ENCODE results near the gene CTXN3.
"Not testable (repeated sequence)": the region's sequence is repeated elsewhere in the genome, so short reads cannot be mapped to it uniquely, and the experiment has no call there.

Gene CTXN3

DNA sequence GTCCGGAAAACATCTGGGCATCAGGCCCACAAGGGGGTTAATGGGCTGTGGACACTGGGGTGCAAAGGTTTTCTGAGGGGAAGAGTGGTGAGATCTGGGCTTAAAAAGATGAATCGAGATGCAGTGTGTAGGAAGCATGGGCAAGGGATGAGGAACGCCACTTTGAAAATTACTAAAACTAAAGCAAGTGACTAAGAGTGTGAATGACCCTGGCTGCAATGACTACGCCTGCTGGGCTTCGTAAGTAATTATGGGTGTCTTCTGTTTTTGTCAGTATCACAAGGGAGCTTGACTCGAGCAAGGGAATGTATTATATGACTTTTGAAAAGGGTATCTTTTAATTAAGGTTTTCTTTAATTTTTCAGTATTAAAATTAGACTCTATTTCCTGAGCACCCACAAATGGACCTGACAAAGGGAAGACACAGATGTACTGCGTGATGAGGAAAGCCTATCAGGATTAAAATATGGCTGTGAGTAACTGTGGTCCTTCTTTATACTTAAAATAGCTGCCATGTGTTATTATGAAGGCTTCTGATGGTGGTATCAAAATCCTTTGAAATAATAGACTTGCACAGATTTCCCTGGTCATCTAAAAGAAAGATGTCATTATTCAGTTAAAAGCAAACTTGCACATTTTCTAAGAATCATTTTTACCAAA, 4.2 kb downstream of the CTXN3 start:
- no peak for DNase-seq

DNA sequence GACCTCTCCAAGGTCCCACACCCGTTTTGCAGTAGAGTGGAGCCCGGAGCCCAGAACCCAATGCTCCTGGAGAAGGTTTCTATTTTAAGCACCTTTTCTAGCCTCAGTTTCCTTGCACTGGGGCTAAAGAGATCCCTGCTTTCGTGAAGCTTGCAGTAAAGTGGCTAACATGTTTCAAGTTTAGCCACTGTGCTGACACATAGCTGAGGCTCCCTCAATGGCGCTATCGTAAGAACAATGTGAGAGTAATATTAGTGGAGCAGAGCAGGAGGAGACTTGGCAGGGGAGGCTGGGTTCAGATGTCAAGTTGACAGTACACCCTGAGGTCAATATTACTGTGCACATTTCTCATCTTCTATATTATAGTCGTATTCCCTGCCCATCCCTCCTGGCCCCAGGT, 7.9 kb downstream of the CTXN3 start:
- no peak for DNase-seq

DNA sequence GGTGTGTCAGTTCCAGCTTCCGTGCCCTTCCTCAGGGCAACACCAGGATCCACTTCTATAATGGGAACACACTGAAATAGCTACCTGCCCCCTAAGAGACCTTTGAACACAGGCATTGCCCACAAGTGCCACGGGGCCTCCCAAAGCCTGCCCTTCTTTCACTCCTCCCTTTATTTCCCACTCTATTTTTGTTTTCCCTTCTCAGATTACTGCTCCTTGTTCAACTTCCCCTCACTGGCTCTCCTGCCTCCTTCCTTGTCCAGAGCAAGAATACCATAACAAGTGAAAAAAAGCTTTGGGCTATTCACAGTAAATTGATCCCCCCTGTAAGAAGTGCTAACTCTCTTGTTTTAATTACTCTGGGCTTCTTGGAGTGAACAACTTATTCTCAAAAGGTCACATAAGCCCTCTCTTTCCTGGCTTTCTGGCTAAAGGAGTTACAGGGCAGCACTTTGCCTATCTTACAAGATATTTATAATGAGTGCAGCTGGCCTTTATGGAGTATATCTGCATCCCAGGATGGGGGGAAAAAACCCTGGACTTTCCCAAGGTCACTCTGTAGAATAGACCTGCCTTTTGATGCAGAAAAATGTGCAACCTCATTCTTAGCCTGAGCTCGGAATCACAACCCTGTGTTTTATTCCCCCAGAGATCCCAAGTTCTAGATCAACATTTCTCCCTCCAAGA, 11.3 kb downstream of the CTXN3 start:
- no peak for DNase-seq

DNA sequence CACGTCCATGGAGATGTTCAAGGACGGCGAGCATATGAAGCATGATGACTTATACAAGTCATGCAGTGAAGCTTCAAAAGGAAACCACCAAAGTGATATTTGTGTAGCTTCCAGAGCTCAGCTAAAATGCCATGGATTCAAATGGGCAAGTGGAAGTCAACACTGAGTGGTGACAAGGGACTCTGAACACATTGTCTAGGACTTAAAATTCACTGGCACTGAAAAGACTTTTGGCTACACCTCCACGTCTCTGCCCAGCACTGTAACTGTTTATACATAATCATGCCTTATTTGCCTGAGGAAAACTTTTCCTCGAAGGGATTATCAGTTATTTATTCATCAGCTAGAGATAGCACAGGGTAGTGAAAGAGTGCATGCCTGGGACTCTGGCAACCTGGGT, 15.2 kb downstream of the CTXN3 start:
- DNase-seq: no peak

DNA sequence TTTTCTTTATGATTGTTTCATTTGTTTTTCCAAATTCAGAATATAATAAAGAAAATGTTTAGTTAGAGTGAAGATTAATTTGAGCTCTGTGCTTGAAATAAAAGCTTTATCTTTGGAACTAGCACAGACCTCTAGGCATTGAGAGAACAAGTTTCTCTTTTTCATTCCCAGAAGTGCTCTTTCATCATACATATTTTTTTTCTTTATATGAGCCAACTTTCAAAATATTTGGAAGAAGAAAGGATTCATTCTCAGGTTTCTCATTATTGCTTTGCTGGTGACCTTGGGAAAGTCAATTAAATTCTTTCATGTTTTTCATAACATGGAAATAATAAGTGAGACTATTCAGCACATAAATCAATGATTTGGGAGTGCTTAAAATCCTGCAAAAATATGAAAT, 16.8 kb downstream of the CTXN3 start:
- DNase-seq: no peak

DNA sequence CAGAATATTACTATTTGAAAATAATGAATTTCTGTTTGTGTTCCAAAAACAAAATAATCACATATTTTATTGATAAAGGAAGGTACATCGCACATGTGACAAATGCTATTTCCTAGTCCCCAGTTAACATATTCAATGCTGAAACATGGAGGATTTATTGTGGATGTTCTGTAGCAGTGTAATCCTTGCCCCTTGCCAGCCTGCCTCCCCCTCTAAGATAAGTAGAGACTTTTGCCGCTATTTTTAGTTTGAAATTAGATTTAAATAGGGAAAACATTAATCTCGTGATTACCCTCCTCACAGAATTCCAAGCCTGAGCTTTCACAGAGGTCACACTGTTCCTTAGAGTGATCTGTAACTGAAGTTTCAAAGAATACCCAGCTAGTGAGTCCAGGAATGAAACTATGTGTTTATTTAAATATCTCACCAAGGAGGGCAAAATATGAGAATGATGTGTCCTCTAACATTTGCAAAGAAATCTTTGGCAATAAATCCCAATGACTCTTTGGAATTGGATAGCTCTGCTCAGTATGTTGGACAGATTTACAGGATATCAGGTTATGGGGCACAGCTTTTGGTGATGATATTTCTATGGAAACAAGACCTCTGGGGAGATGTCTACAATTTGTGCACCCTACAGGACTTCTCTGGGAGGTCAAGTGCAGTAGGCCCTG, 17.3 kb downstream of the CTXN3 start:
- DNase-seq: no peak

DNA sequence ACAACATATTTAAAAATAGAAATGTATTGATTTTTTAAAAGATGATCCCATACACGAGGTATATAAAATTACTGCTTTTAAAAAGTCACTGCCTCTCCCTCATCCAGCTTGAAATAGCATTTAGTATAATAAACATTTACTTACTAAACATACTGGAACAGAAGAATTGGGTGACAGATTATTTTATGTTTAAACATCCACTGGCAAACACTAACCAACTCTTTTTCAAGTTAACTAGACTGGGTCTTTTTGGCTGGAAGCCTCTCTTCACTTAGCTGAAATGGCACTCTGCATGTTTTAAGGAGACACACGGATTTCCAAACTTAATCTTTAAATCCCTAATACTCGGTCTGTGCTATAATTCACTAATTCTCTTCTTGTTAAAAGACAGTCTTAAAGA, 19.0 kb downstream of the CTXN3 start:
- no peak for DNase-seq

DNA sequence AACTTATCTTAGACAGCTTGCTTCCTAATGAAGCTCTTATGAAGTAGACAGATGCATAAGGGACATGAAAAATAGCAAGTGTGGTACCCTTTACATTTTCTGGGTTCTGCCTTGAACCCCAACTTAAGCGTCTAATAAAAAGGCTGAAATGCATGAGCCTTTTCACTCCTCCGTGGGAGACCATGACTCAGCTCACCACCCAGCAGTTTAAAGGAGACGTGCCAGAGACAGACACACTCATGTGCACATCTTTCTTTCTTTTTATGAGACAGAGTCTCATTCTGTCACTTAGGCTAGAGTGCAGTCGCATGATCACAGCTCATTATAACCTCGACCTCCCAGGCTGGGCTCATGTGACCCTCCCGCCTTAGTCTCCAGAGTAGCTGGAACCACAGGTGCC, 22.3 kb downstream of the CTXN3 start:
- DNase-seq: no peak

DNA sequence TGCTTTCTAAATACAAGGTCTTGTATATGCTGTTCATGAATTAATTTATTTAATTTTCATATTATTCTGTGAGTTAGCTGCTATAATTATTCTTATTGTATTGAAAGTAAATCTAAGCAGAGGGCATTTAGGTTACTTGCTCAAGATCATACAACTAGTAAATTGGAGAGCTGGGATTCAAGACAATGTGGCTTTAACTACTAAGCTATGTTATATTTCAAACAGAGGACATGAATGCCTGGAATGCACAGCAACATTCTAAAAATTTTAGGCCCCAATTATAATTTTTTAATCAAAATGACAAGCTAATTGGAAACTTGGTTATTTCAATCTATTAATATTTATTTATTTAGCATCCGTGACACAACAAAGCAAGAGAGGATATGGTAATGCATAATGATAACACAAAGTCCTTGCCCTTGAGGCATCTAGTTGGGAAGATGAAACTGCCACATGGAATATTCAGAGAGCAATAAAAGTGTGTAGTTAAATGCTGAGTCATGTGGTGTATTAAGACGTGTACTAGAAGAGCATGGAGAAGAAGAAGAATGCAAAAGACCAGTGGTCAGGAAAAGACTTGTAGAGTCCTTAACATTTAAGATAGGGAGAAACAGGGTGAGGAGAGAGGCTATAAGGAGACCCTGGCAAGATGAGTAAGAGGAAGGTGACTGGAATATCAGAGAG, 24.4 kb downstream of the CTXN3 start:
- DNase-seq: no peak

DNA sequence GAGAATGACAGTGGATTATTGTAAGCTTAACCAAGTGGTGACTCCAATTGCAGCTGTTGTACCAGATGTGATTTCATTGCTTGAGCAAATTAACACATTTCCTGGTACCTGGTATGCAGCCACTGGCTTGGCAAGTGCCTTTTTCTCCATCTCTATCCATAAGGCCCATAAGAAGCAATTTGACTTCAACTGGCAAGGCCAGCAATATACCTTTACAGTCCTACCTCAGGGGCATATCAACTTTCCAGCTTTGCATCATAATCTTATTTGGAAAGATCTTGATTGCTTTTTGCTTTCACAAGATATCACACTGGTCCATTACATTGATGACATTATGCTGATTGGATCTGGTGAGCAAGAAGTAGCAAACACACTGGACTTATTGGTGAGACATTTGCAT, 28.1 kb downstream of the CTXN3 start:
- not testable (repeated sequence) for DNase-seq

DNA sequence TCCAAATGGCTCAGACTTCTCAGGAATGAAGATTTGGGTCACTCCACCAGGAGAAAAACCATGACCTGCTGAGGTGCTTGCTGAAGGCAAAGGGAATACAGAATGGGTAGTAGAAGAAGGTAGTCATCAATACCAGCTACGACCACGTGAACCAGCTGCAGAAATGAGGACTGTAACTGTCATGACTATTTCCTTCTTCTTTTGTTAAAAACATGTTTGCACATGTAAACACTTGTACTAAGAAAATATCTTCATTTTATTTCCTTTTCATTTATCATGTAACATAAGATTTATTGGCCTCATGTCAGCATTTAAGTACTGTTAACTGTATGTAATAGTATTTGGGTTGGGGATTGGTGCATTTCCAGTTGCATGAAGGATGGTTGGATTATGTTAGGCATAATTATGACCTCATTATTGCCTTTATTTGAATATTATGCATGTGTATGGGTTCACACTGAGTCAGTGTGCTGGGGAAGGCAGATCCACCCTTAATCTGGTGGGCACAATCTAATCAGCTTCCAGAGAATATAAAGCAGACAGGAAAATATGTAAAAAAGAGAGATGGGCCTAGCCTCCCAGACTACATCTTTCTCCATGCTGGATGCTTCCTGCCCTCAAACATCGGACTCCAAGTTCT, 30.9 kb downstream of the CTXN3 start:
- DNase-seq: not testable (repeated sequence)

DNA sequence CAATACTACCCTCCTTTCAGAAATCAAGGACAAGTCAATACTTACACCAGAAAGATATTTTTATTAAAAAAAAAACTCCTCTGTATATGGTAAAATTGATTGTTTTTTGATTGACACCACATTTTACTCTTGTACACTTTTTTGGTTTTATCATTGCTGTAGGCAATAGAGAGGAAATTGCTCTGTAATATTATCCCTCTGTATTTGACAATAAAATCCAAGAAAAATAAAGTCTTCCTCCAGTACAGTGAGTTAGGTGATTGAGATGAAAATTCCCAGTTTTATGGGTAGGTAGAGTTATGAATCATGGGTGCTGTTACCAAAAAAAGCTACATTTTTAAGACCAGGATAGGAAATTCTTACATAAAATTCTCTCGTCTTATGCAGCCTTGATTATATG, 31.7 kb downstream of the CTXN3 start:
- no peak for DNase-seq

DNA sequence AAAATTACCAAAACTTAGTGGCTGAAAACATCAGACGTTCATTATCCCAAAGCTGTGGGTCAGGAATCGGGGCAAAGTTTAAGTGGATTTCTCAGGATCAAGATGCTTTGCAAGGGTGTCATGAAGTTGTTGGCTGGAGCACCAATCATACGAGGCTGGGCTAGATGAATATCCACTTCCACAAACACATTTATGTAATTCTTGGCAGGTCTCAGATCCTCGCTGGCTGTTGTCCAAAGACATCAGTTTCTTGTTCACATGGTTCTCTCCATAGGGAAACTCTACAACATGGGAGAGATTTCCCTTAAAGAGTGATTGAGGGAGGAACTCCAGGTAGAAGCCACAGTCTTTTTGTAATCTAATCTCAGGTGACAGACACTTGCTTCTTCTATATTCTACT, 34.1 kb downstream of the CTXN3 start:
- no peak for DNase-seq

DNA sequence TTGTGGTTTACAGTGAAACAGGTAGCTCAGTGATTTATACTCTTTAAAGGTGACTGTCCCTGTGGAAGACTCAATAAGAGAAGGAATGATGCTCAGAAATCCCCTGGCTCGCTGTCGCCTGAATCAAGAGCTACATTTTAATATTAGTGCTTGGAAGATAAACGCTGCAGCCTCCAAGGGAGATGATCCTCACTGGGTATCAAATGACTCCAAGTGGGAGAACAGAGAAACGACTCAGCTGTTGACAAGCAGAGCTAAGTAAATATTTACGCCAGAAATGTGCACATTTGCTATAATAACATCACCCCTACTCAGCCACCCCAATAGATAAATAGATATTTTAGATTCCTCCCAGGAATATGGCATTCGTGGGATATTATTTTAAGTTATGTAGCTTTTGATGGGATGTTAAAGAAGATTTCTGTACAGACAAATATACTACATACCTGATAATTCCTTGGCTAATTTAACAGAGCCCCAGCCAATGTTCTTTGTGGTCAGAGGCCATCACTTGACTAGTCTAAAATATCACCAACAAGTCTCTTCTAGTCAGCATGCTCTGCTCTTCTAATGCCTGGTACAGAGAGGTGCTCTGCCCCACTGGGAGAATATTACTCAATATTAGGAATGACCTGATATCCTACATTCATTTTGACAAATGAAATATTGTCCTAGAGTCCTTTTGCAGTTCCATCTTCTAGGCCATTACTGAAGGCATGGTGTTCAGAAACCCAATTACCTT, 36.0 kb downstream of the CTXN3 start:
- DNase-seq: no peak

DNA sequence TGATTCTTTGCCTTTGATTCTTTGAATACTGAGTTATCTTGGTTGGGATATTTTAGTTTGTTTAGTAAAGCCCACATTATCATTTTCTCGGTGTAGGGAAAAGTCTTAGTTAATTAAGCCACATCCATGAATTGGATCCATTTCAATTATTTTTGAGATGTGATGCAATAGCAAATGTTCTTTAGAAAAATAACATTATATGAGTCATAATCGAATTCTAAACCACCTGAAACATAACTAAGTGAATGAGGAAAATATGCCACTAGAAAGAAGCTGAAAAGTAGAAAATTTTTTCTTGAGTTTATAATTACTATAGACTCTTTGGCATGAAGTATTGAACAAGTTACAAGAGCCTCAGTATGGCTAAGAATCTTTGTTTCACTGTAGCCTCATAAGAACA, 36.8 kb downstream of the CTXN3 start:
- DNase-seq: no peak

DNA sequence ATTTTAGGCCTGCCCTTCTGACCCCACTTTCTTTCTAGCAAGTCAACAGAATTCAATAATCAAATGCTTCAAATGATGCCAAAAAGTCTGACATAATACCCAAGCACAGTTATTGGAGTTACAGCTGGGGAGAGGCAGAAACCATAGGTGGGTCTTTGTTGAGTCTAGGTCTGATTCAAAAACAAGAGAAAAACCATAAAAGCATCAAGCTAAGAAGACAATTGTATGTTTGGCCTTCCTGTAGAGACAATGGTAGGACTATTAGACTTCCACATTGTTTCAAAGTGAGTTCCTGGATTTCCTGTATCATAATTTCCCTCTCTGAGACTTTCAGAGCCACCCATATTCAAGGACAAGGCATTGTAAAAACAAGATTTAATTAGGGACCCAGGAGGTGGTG, 37.5 kb downstream of the CTXN3 start:
- DNase-seq: no peak

DNA sequence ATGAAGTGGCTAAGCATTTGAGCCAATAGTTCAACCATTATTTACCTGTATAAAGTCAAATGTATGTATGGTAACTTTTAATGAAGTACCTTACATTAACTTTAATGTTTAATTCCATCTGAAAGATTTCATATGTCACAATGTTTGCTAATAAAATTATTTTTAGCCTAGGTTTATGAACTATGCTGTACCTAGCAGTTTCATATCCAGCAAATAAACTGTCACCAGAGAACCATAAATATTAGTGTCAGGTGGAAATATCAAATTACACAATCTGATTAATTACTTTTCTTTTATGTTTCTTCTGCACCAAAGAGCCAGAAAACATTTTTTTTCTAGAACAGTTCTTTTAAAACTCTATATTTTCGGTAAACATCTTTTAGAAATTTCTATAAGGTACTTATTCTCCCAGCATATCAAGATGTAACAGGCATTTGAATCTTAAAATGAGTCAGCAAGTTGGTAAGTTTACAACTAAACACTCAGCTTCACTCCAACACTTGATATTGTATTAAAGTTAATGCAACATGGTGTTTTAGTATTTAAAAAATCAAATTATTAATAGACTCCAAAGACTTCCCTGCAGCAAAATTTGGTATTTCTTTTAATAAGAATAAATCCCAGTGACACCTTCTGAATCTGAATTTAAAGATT, 45.8 kb downstream of the CTXN3 start:
- no peak for DNase-seq

DNA sequence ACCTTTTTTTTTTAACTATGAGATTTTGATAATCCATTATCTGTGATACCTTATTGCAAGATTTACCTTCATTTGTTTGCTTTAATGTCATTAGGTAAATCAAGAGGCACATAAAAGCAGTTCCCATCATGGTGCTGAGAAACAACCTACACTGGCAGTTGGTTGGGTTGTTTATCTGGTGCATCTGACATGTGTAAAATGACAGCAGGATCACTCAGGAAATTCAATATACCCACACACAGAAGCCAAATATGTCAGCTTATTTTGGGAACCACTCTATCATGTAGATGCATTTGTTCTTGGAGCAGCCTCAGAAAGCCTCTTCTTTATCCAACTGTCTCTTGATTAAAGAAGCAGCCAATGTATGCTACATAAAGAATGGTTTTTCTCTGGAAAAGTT, 46.5 kb downstream of the CTXN3 start:
- no peak for DNase-seq

DNA sequence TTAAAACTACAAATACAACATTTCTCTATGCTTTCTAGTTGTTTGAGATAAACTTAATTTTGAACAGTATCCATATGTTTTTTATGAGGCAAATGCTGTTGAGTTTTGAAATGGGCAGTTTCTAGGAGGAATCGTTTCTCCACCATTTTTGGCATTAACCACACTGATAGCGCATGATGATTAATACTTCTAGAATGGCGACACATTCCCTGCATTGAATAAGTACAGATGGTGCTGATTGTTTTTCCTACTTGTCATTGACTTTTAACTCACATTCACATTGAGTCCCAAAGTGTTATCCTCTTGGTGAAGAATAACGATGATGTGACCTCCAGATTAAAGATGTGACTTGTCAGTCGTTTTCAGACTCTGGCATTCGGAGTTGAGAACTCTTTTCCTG, 47.8 kb downstream of the CTXN3 start:
- no peak for DNase-seq

DNA sequence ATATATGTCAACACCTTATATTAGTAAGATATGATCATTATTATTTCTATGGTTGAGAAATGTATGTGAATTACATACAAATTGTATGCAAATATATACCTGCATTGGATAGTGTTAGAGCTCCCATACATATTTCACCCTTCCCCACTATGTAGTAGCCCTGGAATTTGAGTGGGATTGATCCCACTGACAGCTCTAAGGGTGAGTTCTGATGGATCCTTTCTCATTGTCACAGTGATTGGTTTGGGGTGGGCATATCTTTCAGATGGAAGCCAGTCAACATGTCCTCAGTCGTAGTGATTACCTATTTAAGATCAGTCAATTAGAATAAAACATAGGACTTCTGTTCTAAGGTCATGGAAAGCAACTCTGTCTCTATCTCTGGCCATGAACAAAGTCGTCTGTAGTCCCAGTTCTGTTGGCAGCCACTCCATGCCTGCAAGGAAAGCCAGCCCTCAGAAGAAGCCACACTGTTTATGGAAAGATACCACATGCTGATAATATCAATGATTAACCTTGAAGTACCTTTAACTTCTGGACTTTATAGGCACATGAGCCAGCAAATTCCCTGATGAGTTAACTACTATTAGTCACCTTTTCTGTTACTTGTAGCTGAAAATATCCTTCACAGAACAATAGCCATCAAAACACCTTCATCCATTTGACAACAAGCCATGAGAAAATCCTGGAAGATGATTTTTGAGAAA, 49.2 kb downstream of the CTXN3 start:
- no peak for DNase-seq

DNA sequence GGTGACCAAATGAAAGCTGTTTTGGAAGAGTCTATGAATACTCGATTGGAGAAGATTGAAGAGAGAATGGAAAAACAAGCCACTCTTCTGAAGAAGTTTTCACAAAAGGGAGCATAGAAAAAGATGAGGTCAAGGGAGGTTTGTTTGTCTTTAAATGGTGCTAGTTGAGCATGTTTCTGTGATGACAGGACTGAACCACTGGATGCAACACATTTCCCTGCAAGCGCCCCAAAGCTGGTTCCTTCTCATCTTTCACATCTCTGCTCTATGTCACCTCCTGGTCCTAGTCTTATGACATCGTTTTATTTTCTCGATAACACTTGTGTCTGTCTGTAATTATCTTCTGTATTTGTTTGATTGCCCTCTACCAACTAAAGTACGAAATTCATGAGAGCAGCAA, 50.5 kb downstream of the CTXN3 start:
- no peak for DNase-seq

All from COR-L47 (cell line).